Activated CD4-positive, alpha-beta T cell treated with anti-CD3 and anti-CD28 coated beads, Interleukin-2, amount 50 U/mL, for 24 hours (primary cell): ENCODE measurements around the gene ARHGEF28.

Source experiments
- DNase-seq, 2 donors: peaks; one replicate each; pipeline ENCODE4 v3.0.0-alpha.2; 2020; ENCODE audit warnings: low read depth in 1 of 2, low spot score in 1 of 2

Gene ARHGEF28

DNA sequence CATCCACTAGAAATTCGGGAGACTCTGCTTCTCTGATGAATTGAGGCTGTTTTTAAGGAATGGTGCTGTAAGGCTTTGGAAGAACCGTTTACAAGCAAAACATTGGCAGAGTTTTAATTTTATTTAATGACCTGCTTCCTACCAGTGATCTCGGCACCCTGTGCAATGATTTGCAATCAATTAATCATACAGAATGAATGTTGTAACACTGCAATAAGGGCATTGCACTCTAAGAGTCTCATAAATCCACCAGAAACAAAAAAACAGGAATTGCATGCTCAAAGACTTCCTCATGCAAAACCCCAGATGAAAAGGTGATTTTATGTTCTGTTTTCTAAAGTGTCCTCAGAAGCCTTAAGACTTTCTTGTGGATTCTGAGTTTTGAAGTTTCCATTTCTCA is 295.7 kb downstream of the ARHGEF28 start:
- no peak for DNase-seq

DNA sequence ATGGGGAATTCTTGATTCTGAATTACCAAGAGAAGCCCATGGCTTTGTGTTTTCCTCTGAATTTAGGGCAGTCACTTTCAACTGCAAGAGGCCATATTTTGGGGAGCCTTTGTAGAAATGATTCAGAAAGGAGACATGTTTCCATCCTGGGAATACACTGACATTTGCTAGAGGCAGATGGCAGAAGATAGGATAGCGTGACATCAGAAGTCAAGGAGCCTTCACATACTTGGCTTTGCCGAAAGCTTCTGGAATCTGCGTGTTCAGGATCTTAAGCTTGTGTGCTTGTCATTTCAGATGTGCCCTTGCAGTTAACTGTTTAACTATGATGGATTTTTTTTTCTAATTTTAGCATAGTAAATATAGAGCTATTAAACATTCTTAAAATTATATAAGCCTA is 296.2 kb downstream of the ARHGEF28 start:
- no peak for DNase-seq

DNA sequence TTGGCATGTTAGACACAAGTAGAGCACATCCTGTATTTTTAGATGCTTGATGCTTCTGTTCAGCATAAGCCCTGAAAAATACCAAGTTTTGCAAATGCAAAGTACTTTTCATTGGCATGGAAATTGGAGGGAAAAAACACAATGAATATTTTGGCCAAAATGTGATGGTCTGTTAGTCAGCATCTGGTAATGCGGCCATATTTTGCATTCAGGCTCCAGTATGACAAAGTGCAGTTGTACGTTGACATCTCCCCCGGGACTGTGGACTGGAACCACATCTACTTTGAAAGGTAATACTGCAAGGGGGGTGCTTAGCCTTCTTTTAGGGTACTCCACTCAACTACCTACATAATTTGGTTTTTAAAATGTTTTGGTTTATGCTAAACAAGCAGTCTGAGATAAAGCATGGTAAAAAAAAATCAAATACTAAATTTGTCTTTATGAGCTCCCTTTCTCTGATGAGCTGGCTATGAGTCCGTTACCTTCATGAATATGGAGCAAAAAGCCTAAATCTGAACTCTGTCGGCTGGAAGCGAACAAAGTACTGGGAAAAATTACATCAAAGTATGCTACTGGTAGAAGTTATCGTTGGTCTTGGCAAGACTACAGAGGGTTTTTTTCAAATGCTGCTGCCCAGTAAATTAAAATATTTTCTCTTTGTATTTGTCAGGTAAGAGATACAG is 297.0 kb downstream of the ARHGEF28 start:
- DNase-seq = no peak

DNA sequence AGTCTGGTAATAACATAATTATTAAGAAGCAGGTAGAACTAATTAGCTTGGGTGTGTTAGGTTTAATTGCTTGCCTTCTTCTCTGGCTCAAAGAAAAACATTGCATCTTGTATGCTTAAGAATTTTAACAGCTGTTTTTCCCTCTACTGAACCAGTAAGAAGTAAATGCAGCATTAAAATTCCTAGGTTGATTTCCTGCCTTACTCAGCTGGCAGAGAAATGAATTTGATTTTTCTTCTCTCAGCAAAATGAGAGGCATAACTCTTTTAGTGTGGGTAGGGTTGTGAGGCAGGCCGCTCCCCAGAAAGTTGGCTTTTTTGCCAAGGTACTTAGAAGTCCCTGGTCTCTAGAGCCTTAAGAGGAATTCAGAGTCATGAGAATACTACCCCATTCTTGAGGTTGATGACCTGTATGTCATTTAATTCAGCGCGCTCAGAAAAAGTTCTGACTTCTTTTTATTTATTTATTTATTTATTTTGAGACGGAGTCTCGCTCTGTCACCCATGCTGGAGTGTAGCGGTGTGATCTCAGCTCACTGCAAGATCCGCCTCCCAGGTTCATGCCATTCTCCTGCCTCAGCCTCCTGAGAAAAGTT is 302.6 kb downstream of the ARHGEF28 start:
- DNase-seq = no peak

DNA sequence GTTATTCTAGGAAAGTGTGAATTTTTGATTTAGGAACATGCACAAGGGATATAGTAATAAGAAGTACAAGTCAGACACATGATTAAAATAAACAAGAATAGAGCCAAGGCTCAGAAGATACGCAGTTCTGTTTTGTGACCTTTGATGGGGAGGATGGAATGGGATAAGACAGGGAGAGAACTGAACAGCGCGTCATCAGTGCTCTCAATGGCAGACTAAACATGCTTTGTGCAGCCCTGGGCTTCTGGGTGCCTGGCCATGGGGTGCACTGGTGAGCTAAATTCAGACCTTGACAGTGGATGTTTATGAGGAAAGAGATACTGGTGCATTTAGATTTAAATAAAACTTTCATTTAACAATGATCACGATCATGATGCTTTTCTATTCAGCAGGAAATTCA is 309.7 kb downstream of the ARHGEF28 start:
- no peak for DNase-seq

DNA sequence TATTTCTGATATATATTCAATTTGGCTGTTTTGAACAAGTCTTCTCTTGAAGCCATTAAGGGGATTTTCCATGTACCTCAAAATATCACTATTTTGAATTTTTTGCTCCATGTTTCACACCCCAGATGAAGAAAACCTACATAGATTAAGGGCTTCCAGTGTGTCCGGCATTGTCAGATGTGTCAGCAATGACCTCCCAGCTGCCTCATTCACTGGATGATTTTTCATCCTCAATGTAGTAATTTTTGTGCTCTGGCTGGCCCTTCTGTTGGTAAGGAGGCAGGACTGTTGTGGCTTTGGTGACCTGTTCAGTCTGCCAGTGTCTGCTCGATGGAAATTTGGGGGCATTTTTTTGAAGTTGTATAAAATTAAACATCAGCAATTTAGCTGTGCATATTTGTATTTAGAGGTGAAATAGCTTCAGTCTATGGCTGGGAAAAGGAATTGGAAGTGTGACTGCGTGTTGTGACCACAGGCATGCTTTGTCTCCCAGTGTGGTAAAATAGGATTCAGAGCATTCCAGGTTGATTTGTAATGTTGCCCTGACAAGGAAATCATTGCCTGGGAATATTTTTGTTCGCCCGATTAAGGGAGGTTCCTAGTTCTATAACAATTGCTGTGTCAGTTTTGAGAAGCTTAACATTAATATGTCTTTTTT is 312.4 kb downstream of the ARHGEF28 start:
- no peak for DNase-seq

DNA sequence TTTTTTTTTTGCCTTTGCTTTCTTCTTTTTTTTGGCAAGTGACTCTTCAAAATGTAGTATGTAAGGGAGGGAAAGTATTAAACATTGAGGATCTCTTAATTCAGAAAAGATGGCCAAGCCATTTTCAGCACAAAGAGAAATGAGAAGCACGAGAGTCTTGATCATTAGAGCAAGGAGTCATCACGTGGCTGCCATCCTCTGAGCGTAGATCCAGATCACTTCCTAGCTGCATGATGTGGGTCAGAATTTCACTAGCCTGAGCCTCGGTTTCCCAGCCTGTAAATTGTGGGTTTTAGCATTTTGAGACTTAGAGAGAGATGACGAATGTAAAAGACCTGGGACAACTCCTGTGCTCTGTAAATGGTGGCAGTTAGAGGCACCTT is 312.9 kb downstream of the ARHGEF28 start:
- DNase-seq = no peak

DNA sequence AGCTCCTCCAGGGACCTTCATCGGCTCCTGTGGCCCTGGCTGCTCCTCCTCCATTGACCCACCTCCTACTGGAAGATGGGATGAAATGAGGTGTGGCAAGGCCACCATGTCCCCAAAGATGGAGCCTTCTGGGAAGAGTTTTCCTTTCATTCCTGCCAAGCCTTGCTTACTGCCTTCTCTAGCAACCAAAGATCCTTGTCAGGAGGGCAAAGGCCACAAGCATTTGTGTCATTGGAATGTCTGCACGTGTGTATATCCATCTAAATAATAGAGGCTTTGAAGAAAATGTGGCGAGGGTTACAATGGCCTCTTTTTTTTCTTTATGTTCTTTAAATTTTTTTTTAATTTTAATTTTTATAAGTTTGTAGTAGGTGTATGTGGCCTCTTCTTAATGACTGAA is 313.6 kb downstream of the ARHGEF28 start:
- no peak for DNase-seq

DNA sequence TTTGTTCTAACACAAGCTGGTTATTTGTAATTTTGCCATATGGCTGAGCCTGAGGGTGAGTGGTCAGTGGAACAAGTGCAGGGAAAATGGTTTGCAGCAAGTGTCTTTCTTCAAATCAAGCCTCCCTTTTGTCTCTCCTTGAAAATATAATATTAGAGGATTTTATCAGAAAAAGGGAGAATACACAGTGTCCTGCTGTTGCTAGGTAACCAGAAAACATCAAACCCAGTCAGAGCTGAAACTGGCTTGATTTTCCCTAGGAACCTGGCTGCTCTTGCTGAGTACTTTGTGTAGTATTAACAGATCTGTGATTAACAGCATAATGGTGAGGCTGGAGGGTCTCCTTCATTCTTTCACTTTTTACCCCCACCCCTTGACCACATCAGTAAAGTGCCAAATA is 314.0 kb downstream of the ARHGEF28 start:
- no peak for DNase-seq

DNA sequence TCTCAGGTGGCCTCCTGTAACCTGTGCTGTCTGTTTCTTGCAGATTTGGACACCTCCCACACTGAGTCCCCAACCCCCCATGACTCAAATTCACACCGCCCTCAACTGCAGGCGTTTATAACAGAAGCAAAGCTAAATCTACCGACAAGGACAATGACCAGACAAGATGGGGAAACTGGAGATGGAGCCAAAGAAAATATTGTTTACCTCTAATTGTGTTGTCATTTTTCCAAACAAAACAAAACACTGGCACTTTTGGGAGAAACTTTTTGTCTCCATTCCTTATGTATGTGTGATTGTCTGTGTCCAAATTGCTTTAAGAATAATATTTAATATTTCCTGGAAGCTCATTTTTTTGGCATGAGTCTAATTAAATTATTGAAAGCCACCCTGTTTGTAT is 314.8 kb downstream of the ARHGEF28 start:
- DNase-seq = no peak

DNA sequence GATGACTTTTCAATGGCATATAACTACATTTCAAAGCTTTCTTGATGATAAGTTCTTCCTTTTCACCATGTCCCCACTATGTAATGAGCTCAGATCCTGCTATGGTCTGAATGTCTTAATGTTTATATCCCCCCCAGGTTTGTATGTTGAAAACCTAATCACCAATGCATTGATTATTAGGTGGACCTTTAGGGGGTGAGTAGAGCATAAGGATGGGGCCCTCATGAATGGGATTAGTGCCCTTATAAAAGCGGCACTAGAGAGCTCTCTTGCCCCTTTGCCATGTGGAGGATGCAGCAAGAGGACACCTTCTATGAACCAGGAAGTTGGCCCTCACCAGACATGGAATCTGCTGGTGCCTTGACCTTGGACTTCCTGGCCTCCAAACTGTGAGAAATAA is 316.8 kb downstream of the ARHGEF28 start:
- no peak for DNase-seq

DNA sequence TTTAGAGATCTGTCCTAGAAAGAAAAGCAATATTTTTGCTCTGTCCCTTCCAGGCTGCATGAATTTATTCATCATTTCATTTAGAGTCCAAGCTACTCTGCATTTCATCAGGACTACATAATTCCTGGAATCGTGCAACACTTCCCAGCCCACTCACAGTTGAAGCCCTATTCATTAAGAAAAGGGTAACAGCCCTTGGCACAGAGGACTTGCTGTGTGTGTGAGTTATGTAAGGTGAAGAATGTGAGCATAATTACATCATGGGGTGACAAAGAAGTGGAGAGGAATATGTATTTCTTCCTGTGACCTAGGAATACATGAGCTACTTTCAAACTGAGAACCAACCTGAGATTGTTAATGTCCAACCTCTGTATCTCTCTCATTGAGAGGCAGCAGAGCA is 317.4 kb downstream of the ARHGEF28 start:
- no peak for DNase-seq

DNA sequence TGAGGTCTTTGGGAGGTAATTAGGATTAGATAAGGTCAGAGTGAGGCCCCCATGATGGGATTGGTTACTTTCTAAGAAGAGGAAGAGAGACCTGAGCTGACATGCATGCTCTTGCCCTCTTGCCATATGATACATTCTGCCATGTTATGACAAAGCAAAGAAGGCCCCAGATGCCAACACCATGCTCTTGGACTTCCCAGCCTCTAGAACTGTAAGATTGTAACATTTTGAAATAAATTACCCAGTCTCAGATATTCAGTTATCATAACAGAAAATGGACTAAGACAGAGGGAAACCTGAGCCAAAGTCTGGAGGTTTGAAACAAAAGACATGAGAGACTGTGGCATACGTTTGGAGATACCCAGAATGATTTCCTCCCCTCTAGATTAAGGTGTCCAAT is 318.6 kb downstream of the ARHGEF28 start:
- no peak for DNase-seq

DNA sequence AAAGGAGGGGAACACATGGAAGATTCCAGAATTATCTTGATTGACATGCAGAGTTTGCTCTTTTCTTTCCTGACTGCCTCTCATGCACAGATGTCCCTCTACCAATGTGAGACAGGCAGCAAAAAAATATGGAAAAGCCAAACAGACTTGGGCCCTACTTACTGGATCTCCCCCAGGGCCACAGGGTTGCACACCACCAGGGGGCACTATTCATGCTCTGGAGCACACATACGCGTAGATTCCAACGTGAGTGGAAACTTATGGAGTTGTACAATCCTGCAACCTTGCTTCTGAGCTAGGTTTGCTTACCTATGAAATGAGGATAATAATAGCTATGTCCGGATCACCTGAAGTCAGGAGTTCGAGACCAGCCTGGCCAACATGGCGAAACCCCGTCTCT is 319.5 kb downstream of the ARHGEF28 start:
- DNase-seq = no peak

DNA sequence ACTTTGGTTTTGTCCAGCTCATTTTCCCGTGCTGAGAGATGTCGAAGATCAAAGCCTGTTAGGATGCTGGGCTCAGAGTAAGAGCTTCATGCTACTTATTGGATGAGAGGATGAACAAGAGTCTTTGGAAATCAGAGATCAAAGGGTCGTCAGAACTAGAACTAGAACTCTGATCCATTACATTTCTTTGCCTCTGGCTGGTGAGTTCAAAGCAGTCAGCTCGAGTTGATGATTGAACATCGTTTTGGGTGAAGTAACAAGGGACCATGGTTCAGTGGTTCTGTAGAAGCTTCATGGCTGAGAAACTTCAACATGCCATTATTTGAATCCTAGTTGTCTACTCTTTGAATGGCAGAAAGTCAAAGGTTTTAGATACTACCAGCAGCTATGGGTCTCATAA is 320.3 kb downstream of the ARHGEF28 start:
- DNase-seq = no peak

DNA sequence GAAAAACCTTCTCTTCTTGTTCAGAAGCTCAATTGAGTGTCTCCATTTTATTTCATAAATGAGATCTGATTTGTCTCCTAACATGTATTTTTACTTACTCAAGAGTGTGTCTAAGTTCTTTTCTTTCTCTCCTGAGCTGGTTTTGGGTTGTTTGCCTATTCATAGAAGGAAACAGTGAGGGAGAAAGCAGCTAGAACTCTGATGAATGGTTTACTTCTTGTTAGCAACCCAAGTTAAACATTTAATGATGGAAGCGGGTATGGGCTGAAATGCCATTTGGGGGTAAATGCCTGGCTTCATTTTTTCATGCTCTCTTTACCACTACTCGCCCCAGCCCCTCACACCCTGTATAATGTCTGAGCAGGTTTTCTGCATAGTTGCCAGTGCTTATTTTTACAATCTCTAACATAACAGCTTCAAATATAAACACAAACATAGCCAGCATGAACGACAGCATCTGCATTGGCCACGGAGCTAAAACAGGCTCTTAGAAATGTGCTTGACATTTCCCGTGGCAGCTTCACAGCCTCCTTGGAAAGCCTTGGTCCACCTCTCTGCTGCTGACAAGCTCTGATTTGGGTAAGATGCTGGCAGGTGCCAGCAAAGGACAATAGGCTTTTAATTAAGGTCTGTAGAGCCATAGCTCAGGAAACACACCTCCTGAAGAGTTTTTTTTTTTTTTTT is 321.1 kb downstream of the ARHGEF28 start:
- no peak for DNase-seq

DNA sequence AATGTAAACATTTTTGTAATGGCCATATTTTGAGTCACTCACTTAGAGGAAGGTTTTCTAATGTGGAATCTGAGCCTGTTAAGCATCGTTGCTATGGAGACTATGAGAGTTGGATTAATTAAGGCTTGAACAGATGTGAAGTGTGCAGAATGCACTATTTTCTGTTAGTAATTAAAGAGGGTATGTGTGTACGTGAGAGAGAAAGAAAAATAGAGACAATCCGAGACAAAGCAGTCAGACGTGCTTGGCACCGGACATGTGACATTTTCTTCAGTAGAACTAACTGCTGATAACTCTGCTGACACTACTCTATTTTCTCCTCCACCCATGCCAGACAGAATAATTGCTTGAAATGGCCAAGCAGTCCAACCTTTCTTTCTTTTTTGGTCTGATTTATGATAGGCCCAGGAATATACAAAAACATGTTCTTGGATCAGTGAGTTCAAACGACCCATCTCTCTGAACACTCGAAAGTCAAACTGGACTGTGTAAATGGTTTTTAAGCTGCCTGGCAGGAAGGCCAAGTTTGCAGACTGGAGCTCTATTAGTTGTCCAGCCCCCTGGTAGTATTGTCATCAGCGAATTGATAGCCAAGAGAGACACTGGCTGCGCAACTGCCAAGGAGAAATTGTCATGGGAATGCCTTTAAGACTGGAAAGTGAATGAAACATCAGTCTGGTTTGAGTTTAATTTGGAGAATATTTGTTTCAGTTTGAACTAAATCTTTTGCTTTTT is 322.1 kb downstream of the ARHGEF28 start:
- no peak for DNase-seq

DNA sequence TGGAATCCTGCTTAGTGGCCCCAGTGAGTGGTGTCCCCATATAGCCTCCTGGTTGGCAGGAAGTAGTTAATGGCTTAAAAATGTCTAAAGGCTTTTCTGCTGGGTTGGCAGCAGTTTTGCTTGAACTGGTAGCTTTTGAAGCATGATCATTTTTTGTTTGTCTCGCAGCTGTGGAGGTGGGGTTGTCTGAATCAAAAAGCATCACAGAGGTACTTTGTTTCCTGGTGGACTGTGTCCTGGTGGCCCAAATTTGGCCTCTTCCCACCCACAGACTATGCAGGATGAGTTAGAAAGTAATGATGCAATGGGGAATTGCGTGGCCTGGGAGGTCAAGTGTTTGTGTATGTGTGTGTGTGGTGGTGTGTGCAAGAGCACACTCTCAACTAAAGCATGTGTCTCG is 322.7 kb downstream of the ARHGEF28 start:
- DNase-seq = no peak

DNA sequence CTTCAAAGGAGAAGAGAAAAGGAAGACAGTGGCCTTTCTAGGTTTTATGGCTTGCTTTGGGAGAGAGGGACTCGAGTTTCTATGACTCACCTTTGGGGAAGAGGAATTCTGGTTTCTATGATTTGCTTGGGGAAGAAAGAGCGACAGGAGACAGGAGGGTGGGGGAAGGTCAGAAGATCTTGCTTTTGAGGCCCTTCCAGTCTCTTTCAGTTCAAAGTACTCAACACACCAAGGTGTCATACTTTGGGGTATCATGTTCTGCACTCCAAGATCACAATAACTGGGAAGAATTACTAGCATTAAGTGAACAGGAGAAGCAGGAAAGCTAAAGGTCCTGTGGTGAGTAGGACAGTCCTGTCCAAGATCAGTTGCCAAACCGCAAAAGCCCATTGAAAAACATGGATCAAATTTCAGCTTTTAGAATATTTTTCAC is 324.5 kb downstream of the ARHGEF28 start:
- DNase-seq = no peak

DNA sequence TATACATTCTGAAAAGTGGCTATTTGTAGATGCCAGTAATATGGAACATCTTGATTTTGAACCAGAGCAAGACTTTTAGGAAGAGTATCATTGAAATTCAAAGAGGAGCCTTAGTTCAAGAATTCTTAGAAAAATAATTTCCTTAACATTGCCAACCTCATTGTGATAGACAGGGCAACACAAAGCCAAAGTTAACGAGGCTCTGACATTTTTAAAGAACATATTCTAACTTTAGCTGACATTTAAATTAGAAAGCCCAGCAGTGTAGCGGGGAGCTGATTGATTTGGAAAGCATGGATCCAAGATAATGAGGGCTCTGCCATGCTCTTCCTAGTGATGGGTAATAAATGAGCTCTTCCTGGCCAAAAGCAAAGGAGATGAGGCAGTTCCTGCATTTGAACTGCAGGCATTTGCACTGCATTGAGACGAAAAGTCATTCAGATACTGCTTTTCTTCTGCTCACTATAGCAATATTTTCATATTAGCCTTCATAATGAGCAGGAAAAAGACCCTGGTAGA is 325.0 kb downstream of the ARHGEF28 start:
- DNase-seq = no peak

DNA sequence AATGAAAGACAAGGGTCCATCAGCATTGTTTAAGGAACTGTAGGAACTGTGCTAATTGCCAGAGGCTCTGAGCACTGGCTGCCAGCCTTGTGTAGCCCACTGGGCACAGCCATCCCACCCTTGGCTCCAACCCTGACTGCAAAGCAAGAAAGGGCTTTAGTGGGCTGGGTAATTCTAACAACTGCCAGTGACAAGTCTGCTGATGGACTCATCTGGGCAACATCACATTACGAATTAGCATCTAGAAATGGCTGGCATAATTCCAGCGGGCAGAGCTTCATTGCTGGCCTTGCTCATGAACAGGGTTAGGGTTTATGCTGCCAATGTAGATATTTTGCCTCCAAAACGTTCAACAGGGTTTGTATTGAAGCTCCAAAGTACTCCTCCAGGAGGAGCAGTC is 326.9 kb downstream of the ARHGEF28 start:
- DNase-seq = no peak
